Measurements from ENCODE around the gene GDF7. TPM values are rescaled to one million over a fixed set of nuclear protein-coding genes. Genes with fewer than 3 reads are reported as not detected.

The GDF7 gene
- total and polyA plus RNA-seq, 2 experiments from 2014 or later, result 0.24 to 0.37 TPM

GRCh38 chr2:20629181-20629580 lies 37.8 kb upstream of the GDF7 start:
- TF ChIP-seq EZH2 (IDR thresholded peaks at IDR 0.05; ENCODE audit: borderline replicate concordance) (no peak), CTCF (IDR thresholded peaks at IDR 0.05; ENCODE audit: poor library complexity) (no peak), EZH2phosphoT487 (IDR thresholded peaks at IDR 0.05; ENCODE audit: low read depth, severe bottlenecking, unreplicated experiment) (no peak)
- Histone ChIP-seq H3K79me2 (no peaks in the 10 kb centered on the region), H3K4me2 (no peak overlapping the region), H3K27ac (no peak overlapping the region), H2AFZ (no peak overlapping the region), H3K27me3 (no peaks in the 10 kb centered on the region), H4K20me1 (ENCODE audit: insufficient read depth, poor library complexity, severe bottlenecking) (no peaks in the 10 kb centered on the region), H3K4me1 (ENCODE audit: insufficient read depth) (peaks cover 1% of the 10 kb centered on the region), H3K4me3 (no peak overlapping the region), H3K36me3 (replicated peaks; ENCODE audit: insufficient read depth, low read depth) (no peaks in the 10 kb centered on the region), H3K9me3 (ENCODE audit: low read depth) (no peaks in the 10 kb centered on the region), H3K9me2 (replicated peaks; ENCODE audit: insufficient read depth) (no peaks in the 10 kb centered on the region)
- 92% methylated on average over 6 of the region's 6 CpGs for WGBS (ENCODE audit: low lambda C conversion rate, missing lambda C conversion rate)
- DNase-seq (ENCODE audit: low spot score), result no peak

GRCh38 chr2:20629581-20630171 lies 37.3 kb upstream of the GDF7 start:
- Histone ChIP-seq H3K4me2 (no peak overlapping the region), H3K36me3 (replicated peaks; ENCODE audit: insufficient read depth, low read depth) (no peaks in the 10 kb centered on the region), H2AFZ (no peak overlapping the region), H4K20me1 (ENCODE audit: insufficient read depth, poor library complexity, severe bottlenecking) (no peaks in the 10 kb centered on the region), H3K9me3 (ENCODE audit: low read depth) (no peaks in the 10 kb centered on the region), H3K79me2 (no peaks in the 10 kb centered on the region), H3K9me2 (replicated peaks; ENCODE audit: insufficient read depth) (no peaks in the 10 kb centered on the region), H3K4me3 (no peak overlapping the region), H3K27me3 (no peaks in the 10 kb centered on the region), H3K4me1 (ENCODE audit: insufficient read depth) (peaks cover 6% of the 10 kb centered on the region), H3K27ac (no peak overlapping the region)
- no peak for DNase-seq (ENCODE audit: low spot score)
- TF ChIP-seq EZH2phosphoT487 (IDR thresholded peaks at IDR 0.05; ENCODE audit: low read depth, severe bottlenecking, unreplicated experiment), result no peak
- WGBS (ENCODE audit: low lambda C conversion rate, missing lambda C conversion rate), result 87% methylated on average over 12 of the region's 12 CpGs

GRCh38 chr2:20630967-20631366 lies 36.0 kb upstream of the GDF7 start:
- Histone ChIP-seq H2AFZ (no peak overlapping the region), H3K36me3 (replicated peaks; ENCODE audit: insufficient read depth, low read depth) (no peaks in the 10 kb centered on the region), H3K9me3 (ENCODE audit: low read depth) (no peaks in the 10 kb centered on the region), H3K27ac (no peak overlapping the region), H3K4me1 (ENCODE audit: insufficient read depth) (peaks cover 16% of the 10 kb centered on the region), H3K27me3 (no peaks in the 10 kb centered on the region), H3K9me2 (replicated peaks; ENCODE audit: insufficient read depth) (no peaks in the 10 kb centered on the region), H3K4me2 (no peak overlapping the region), H3K4me3 (no peak overlapping the region), H4K20me1 (ENCODE audit: insufficient read depth, poor library complexity, severe bottlenecking) (no peaks in the 10 kb centered on the region), H3K79me2 (no peaks in the 10 kb centered on the region)
- TF ChIP-seq EZH2 (IDR thresholded peaks at IDR 0.05; ENCODE audit: borderline replicate concordance) (no peak), CTCF (IDR thresholded peaks at IDR 0.05; ENCODE audit: poor library complexity) (no peak), EZH2phosphoT487 (IDR thresholded peaks at IDR 0.05; ENCODE audit: low read depth, severe bottlenecking, unreplicated experiment) (no peak)
- WGBS (ENCODE audit: low lambda C conversion rate, missing lambda C conversion rate), result 97% methylated on average over 4 of the region's 4 CpGs
- no peak for DNase-seq (ENCODE audit: low spot score)

GRCh38 chr2:20631617-20632307 lies 35.2 kb upstream of the GDF7 start:
- 89% methylated on average over 6 of the region's 6 CpGs for WGBS (ENCODE audit: low lambda C conversion rate, missing lambda C conversion rate)
- no peak overlapping the region for H3K4me3 ChIP-seq
- no peak overlapping the region for H2AFZ ChIP-seq
- peaks cover 16% of the 10 kb centered on the region for H3K4me1 ChIP-seq (ENCODE audit: insufficient read depth)
- H3K4me2 ChIP-seq, result no peak overlapping the region
- H3K9me2 ChIP-seq (replicated peaks; ENCODE audit: insufficient read depth), result no peaks in the 10 kb centered on the region
- H3K27ac ChIP-seq, result no peak overlapping the region
- no peaks in the 10 kb centered on the region for H3K9me3 ChIP-seq (ENCODE audit: low read depth)
- no peaks in the 10 kb centered on the region for H3K79me2 ChIP-seq
- no peaks in the 10 kb centered on the region for H4K20me1 ChIP-seq (ENCODE audit: insufficient read depth, poor library complexity, severe bottlenecking)
- no peak for DNase-seq (ENCODE audit: low spot score)
- H3K36me3 ChIP-seq (replicated peaks; ENCODE audit: insufficient read depth, low read depth), result no peaks in the 10 kb centered on the region
- no peaks in the 10 kb centered on the region for H3K27me3 ChIP-seq
- no peak for TF ChIP-seq EZH2phosphoT487 (IDR thresholded peaks at IDR 0.05; ENCODE audit: low read depth, severe bottlenecking, unreplicated experiment)
- TF ChIP-seq CTCF (IDR thresholded peaks at IDR 0.05; ENCODE audit: poor library complexity), result no peak
- no peak for TF ChIP-seq EZH2 (IDR thresholded peaks at IDR 0.05; ENCODE audit: borderline replicate concordance)

All from hepatocyte (in vitro differentiated cells).